WTC11 (cell line): ENCODE data around the gene WDR83. TPM values are rescaled to one million over a fixed set of nuclear protein-coding genes. Genes with fewer than 3 reads are reported as not detected.

Experiments used
- AR ChIP-seq: fragments of 250-450 bp; sonication (Bioruptor Pico); IDR thresholded peaks from 2 replicates; pipeline ENCODE4 v1.9.0; 2021; ENCODE audit warnings: mild to moderate bottlenecking
- ARID4B ChIP-seq: sonication (generic); formaldehyde crosslinking; IDR thresholded peaks from 2 replicates; pipeline ENCODE4 v1.8.0; 2023; ENCODE audit warnings: missing genetic modification reagents, mild to moderate bottlenecking, borderline replicate concordance
- ATF2 ChIP-seq: sonication (generic); formaldehyde crosslinking; IDR thresholded peaks from 2 replicates; pipeline ENCODE4 v1.8.1; 2022; ENCODE audit warnings: low read depth, missing genetic modification reagents, borderline replicate concordance
- E2F5 ChIP-seq: sonication (generic); formaldehyde crosslinking; IDR thresholded peaks from 2 replicates; pipeline ENCODE4 v1.8.1; 2022; ENCODE audit warnings: mild to moderate bottlenecking, moderate library complexity, missing genetic modification reagents
- FOXJ3 ChIP-seq: sonication (generic); formaldehyde crosslinking; IDR thresholded peaks from 2 replicates; pipeline ENCODE4 v1.9.0; 2021; ENCODE audit warnings: missing genetic modification reagents, mild to moderate bottlenecking, borderline replicate concordance
- FOXP1 ChIP-seq: sonication (generic); formaldehyde crosslinking; IDR thresholded peaks from 2 replicates; pipeline ENCODE4 v1.8.0; 2022; ENCODE audit warnings: missing genetic modification reagents, mild to moderate bottlenecking, moderate library complexity, borderline replicate concordance
- GABPB1 ChIP-seq: sonication (generic); formaldehyde crosslinking; IDR thresholded peaks from 2 replicates; pipeline ENCODE4 v1.8.1; 2023; ENCODE audit warnings: mild to moderate bottlenecking, missing genetic modification reagents
- HMGA2 ChIP-seq: fragments of 250-450 bp; sonication (Bioruptor Pico); IDR thresholded peaks from 2 replicates; pipeline ENCODE4 v1.4.0; 2021; ENCODE audit warnings: mild to moderate bottlenecking, moderate library complexity
- MAX ChIP-seq: sonication (generic); formaldehyde crosslinking; IDR thresholded peaks from 2 replicates; pipeline ENCODE4 v1.8.0; 2022; ENCODE audit warnings: mild to moderate bottlenecking, missing genetic modification reagents
- MYBL2 ChIP-seq: sonication (generic); formaldehyde crosslinking; IDR thresholded peaks from 2 replicates; pipeline ENCODE4 v1.8.1; 2023; ENCODE audit warnings: mild to moderate bottlenecking, moderate library complexity, missing genetic modification reagents
- NFYB ChIP-seq: sonication (generic); formaldehyde crosslinking; conservative IDR thresholded peaks from 2 replicates; pipeline ENCODE4 v1.8.0; 2022; ENCODE audit warnings: low read depth, missing genetic modification reagents
- SOX15 ChIP-seq: fragments of 250-450 bp; sonication (Bioruptor Pico); IDR thresholded peaks from 2 replicates; pipeline ENCODE4 v1.9.0; 2021; ENCODE audit warnings: mild to moderate bottlenecking
- STAT6 ChIP-seq: sonication (generic); formaldehyde crosslinking; conservative IDR thresholded peaks from 2 replicates; pipeline ENCODE4 v1.8.1; 2023; ENCODE audit warnings: mild to moderate bottlenecking, low read depth, missing genetic modification reagents, moderate library complexity
- ZBTB43 ChIP-seq: sonication (generic); formaldehyde crosslinking; IDR thresholded peaks from 2 replicates; pipeline ENCODE4 v1.8.1; 2023; ENCODE audit warnings: mild to moderate bottlenecking, missing genetic modification reagents
- ZNF219 ChIP-seq: sonication (generic); formaldehyde crosslinking; IDR thresholded peaks from 2 replicates; pipeline ENCODE4 v1.8.0; 2023; ENCODE audit warnings: missing genetic modification reagents, mild to moderate bottlenecking, borderline replicate concordance
- ZNF232 ChIP-seq: sonication (generic); formaldehyde crosslinking; IDR thresholded peaks from 2 replicates; pipeline ENCODE4 v1.8.0; 2022; ENCODE audit warnings: mild to moderate bottlenecking, missing genetic modification reagents
- ZNF263 ChIP-seq: sonication (generic); formaldehyde crosslinking; IDR thresholded peaks from 2 replicates; pipeline ENCODE4 v1.8.1; 2022; ENCODE audit warnings: low read depth, mild to moderate bottlenecking, moderate library complexity, missing genetic modification reagents
- ZNF512 ChIP-seq: sonication (generic); formaldehyde crosslinking; IDR thresholded peaks from 2 replicates; pipeline ENCODE4 v1.8.1; 2022; ENCODE audit warnings: missing genetic modification reagents, borderline replicate concordance
- ZSCAN18 ChIP-seq: fragments of 250-450 bp; sonication (Bioruptor Pico); IDR thresholded peaks from 2 replicates; pipeline ENCODE4 v2.1.2; 2022; ENCODE audit warnings: mild to moderate bottlenecking, moderate library complexity
- total RNA-seq: library from RNA; stranded (reverse); gene quantifications from 3 replicates; pipeline ENCODE4 v1.2.3, GENCODE V29; 2021

The WDR83 gene
- total RNA-seq, 1 experiment from 2014 or later, result 21.8 TPM

- TF ChIP-seq ZBTB43 (CRISPR knock-in tag), result 0 out of 2 replicates have a peak, but pooled peaks have one; percentile 27
- TF ChIP-seq FOXJ3, result no peak
- peak; percentile 73; the same call in 1 of the 2 replicates for TF ChIP-seq MYBL2 (CRISPR knock-in tag)
- no peak for TF ChIP-seq AR (CRISPR knock-in tag)
- peak; percentile 93 for TF ChIP-seq MAX (CRISPR knock-in tag)
- TF ChIP-seq ARID4B (CRISPR knock-in tag), result no peak; the same call in 1 of the 2 replicates
- TF ChIP-seq ZNF219, result no peak
- TF ChIP-seq E2F5 (CRISPR knock-in tag), result no peak
- no peak for TF ChIP-seq NFYB (CRISPR knock-in tag)
- TF ChIP-seq FOXP1, result no peak
- TF ChIP-seq ZNF232 (CRISPR knock-in tag), result 0 out of 2 replicates have a peak, but pooled peaks have one; percentile 20
- 0 out of 2 replicates have a peak, but pooled peaks have one; percentile 21 for TF ChIP-seq GABPB1
- TF ChIP-seq STAT6, result no peak
- no peak for TF ChIP-seq ZNF263
- TF ChIP-seq HMGA2 (CRISPR knock-in tag), result no peak
- TF ChIP-seq ZSCAN18 (CRISPR knock-in tag), result no peak
- TF ChIP-seq ZNF512, result no peak
- no peak for TF ChIP-seq ATF2 (CRISPR knock-in tag)
- TF ChIP-seq SOX15 (CRISPR knock-in tag), result no peak
Observed at GRCh38 chr19:12723641-12724426, 57.2 kb downstream of the WDR83 start, which contains the start of gene TNPO2 (continued).
